SK-N-SH treated with all-trans-retinoic acid at 6 μM for 48 hours (cell line): ENCODE data around the gene IGFBP4.

Experiments used
- ATAC-seq: fragments of 200-7000 bp; cut with Tn5 transposase; 3 replicates; pipeline ENCODE4 v1.9.1; 2020; ENCODE audit warnings: mild to moderate bottlenecking, moderate library complexity
- ARNTL ChIP-seq: fragments of 450-650 bp; formaldehyde crosslinking; IDR thresholded peaks from 2 replicates; pipeline ENCODE4 v1.5.0; 2020; ENCODE audit warnings: low read depth, mild to moderate bottlenecking, moderate library complexity, borderline replicate concordance
- BACH2 ChIP-seq: fragments of 250-450 bp; sonication (Bioruptor Pico); IDR thresholded peaks from 2 replicates; pipeline ENCODE4 v1.9.0; 2021; ENCODE audit warnings: mild to moderate bottlenecking, borderline replicate concordance
- ESRRG ChIP-seq: fragments of 250-450 bp; sonication (Bioruptor Pico); IDR thresholded peaks from 2 replicates; pipeline ENCODE4 v1.6.1; 2021; ENCODE audit warnings: mild to moderate bottlenecking
- GLIS3 ChIP-seq: fragments of 250-450 bp; sonication (Bioruptor Pico); IDR thresholded peaks from 2 replicates; pipeline ENCODE4 v1.5.0; 2020; ENCODE audit warnings: mild to moderate bottlenecking, moderate library complexity
- ISL1 ChIP-seq: fragments of 250-450 bp; sonication (Bioruptor Pico); IDR thresholded peaks from 2 replicates; pipeline ENCODE4 v2.1.2; 2022; ENCODE audit warnings: mild to moderate bottlenecking, moderate library complexity
- OSR1 ChIP-seq: fragments of 250-450 bp; sonication (Bioruptor Pico); IDR thresholded peaks from 2 replicates; pipeline ENCODE4 v1.8.0; 2022; ENCODE audit warnings: moderate library complexity, mild to moderate bottlenecking, inconsistent platforms
- PPARA ChIP-seq: fragments of 250-450 bp; sonication (Bioruptor Pico); IDR thresholded peaks from 2 replicates; pipeline ENCODE4 v1.5.0; 2020; ENCODE audit warnings: mild to moderate bottlenecking, borderline replicate concordance
- RARB ChIP-seq: fragments of 250-450 bp; sonication (Bioruptor Pico); IDR thresholded peaks from 2 replicates; pipeline ENCODE4 v1.8.0; 2021; ENCODE audit warnings: mild to moderate bottlenecking, moderate library complexity
- TCF4 ChIP-seq: fragments of 250-450 bp; sonication (Bioruptor Pico); IDR thresholded peaks from 2 replicates; pipeline ENCODE4 v1.8.0; 2021; ENCODE audit warnings: mild to moderate bottlenecking, moderate library complexity, borderline replicate concordance
- TOX ChIP-seq: fragments of 250-450 bp; sonication (Bioruptor Pico); IDR thresholded peaks from 2 replicates; pipeline ENCODE4 v1.8.0; 2021; ENCODE audit warnings: mild to moderate bottlenecking, moderate library complexity, borderline replicate concordance
- ZC3H10 ChIP-seq: fragments of 250-450 bp; sonication (Bioruptor Pico); IDR thresholded peaks from 2 replicates; pipeline ENCODE4 v1.5.1; 2021; ENCODE audit warnings: mild to moderate bottlenecking, moderate library complexity
- ZFP3 ChIP-seq: fragments of 250-450 bp; sonication (Bioruptor Pico); IDR thresholded peaks from 2 replicates; pipeline ENCODE4 v1.5.0; 2020; ENCODE audit warnings: mild to moderate bottlenecking, moderate library complexity
- ZFP30 ChIP-seq: fragments of 450-650 bp; formaldehyde crosslinking; IDR thresholded peaks from 2 replicates; pipeline ENCODE4 v1.5.0; 2022; ENCODE audit warnings: mild to moderate bottlenecking, moderate library complexity
- ZNF565 ChIP-seq: fragments of 450-650 bp; formaldehyde crosslinking; conservative IDR thresholded peaks from 2 replicates; pipeline ENCODE4 v1.5.0; 2020; ENCODE audit warnings: low read depth, mild to moderate bottlenecking, moderate library complexity
- ZNF70 ChIP-seq: fragments of 450-650 bp; formaldehyde crosslinking; IDR thresholded peaks from 2 replicates; pipeline ENCODE4 v1.5.0; 2020; ENCODE audit warnings: mild to moderate bottlenecking, moderate library complexity
- ZNF8 ChIP-seq: fragments of 450-650 bp; formaldehyde crosslinking; IDR thresholded peaks from 2 replicates; pipeline ENCODE4 v1.5.0; 2020; ENCODE audit warnings: mild to moderate bottlenecking, moderate library complexity
- TF ChIP-seq, protein P1 (sequence below): fragments of 250-450 bp; sonication (Bioruptor Pico); IDR thresholded peaks from 2 replicates; pipeline ENCODE4 v1.5.1; 2020; ENCODE audit warnings: low read depth, mild to moderate bottlenecking, moderate library complexity
- TF ChIP-seq, protein P2 (sequence below): fragments of 250-450 bp; sonication (Bioruptor Pico); IDR thresholded peaks from 2 replicates; pipeline ENCODE4 v1.5.1; 2021; ENCODE audit warnings: mild to moderate bottlenecking, moderate library complexity
- TF ChIP-seq, protein P3 (sequence below): fragments of 250-450 bp; sonication (Bioruptor Pico); IDR thresholded peaks from 2 replicates; pipeline ENCODE4 v1.8.0; 2020; ENCODE audit warnings: mild to moderate bottlenecking, moderate library complexity, borderline replicate concordance
- TF ChIP-seq, protein P4 (sequence below): fragments of 250-450 bp; sonication (Bioruptor Pico); IDR thresholded peaks from 2 replicates; pipeline ENCODE4 v1.8.0; 2021; ENCODE audit warnings: low read depth, mild to moderate bottlenecking, moderate library complexity, borderline replicate concordance

IGFBP4 gene

DNA sequence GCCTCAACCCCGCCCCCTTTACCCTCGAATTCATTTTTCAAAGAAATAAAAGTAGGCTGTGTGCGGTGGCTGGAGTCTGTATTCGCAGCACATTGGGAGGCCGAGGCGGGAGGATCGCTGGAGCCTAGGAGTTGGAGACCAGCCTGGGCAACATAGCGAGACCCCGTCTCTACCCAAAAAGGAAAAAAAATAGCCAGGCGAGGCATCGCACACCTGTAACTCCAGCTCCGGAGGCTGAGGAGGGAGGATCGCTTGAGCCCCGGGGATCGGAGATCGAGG lies 24.9 kb upstream of the IGFBP4 start (continued):
- TF ChIP-seq, protein P1, sequence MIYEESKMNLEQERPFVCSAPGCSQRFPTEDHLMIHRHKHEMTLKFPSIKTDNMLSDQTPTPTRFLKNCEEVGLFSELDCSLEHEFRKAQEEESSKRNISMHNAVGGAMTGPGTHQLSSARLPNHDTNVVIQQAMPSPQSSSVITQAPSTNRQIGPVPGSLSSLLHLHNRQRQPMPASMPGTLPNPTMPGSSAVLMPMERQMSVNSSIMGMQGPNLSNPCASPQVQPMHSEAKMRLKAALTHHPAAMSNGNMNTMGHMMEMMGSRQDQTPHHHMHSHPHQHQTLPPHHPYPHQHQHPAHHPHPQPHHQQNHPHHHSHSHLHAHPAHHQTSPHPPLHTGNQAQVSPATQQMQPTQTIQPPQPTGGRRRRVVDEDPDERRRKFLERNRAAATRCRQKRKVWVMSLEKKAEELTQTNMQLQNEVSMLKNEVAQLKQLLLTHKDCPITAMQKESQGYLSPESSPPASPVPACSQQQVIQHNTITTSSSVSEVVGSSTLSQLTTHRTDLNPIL = no peak
- TF ChIP-seq, protein P2, sequence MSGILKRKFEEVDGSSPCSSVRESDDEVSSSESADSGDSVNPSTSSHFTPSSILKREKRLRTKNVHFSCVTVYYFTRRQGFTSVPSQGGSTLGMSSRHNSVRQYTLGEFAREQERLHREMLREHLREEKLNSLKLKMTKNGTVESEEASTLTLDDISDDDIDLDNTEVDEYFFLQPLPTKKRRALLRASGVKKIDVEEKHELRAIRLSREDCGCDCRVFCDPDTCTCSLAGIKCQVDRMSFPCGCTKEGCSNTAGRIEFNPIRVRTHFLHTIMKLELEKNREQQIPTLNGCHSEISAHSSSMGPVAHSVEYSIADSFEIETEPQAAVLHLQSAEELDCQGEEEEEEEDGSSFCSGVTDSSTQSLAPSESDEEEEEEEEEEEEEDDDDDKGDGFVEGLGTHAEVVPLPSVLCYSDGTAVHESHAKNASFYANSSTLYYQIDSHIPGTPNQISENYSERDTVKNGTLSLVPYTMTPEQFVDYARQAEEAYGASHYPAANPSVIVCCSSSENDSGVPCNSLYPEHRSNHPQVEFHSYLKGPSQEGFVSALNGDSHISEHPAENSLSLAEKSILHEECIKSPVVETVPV = no peak
- TF ChIP-seq ZC3H10 (CRISPR knock-in tag) = no peak

DNA sequence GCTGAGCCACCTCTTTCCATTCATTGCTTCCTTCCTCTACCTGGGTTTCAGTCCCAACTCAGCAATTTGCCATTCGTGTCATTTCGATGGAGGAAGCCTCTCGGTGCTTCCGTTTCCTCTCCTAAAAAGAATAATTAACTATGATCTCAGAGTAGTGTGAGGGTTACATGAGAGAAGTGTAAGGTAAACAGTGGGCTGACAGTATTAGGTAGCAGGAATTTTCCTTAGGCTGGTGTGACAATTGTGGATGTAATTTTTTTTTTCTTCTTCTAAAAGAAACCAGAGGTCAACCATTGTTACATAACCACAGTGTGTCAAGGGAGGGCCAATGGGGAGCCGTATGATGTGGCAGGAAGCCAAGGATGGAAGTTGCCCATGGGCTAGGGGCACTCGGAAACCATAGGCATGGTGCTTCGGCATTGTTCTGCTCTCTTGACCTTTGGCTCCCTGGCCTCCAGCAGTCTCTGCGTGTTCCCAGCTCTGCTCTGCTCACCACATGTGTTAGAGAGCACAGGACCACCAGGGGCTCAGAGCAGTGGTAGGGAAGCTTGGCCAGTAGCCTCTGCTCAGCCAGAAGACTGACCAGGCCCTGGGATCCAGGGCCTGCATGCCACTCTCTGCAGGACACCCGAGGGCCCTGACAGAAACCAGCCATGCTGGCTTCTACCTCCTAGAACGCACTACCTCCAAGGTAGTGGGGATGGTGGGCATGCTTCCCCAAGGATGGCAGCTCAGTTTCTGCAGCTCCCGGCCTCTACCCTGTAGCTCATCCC lies 23.5 kb upstream of the IGFBP4 start:
- TF ChIP-seq ZFP30 = no peak
- TF ChIP-seq, protein P2 = no peak
- TF ChIP-seq ZFP3 (CRISPR knock-in tag) = no peak
- no peak for TF ChIP-seq ZC3H10 (CRISPR knock-in tag)
- TF ChIP-seq, protein P1 = no peak
- TF ChIP-seq GLIS3 (CRISPR knock-in tag) = no peak
- TF ChIP-seq, protein P3, sequence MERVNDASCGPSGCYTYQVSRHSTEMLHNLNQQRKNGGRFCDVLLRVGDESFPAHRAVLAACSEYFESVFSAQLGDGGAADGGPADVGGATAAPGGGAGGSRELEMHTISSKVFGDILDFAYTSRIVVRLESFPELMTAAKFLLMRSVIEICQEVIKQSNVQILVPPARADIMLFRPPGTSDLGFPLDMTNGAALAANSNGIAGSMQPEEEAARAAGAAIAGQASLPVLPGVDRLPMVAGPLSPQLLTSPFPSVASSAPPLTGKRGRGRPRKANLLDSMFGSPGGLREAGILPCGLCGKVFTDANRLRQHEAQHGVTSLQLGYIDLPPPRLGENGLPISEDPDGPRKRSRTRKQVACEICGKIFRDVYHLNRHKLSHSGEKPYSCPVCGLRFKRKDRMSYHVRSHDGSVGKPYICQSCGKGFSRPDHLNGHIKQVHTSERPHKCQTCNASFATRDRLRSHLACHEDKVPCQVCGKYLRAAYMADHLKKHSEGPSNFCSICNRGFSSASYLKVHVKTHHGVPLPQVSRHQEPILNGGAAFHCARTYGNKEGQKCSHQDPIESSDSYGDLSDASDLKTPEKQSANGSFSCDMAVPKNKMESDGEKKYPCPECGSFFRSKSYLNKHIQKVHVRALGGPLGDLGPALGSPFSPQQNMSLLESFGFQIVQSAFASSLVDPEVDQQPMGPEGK (CRISPR knock-in tag) = no peak
- TF ChIP-seq ZNF8 (CRISPR knock-in tag) = no peak
- no peak for TF ChIP-seq OSR1
- no peak for ATAC-seq

DNA sequence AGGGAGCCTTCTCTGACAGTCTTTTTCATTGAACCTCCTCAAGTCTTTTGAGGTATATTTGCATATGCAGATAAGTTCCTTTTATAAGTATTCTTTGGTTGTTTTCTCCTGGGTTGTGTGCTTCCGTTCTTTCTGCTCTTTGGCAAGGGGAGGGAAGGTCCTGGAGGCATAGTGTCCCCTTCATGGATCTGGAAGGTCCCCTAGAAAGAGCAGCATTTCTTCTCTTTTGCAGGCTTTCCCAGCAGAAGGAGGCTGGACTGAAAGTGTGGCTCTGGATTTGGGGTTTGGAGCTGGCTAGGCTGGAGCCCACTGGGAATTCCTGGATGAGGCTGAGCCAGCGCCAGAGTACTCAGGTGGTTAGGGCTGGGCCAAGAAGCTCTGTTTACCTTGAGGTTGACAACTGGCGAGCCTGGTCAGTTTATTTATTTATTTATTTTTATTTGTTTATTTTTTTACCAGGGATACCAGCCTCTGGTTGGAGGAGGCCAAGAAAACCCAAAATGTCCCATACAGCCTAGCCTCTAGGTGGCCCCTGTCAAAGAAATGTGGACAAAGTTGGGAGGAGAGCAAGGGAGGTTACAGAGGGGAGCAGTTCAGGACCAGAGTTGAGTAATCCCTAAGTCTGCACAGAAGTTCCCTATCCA lies 20.1 kb upstream of the IGFBP4 start:
- TF ChIP-seq OSR1 (no peak), ARNTL (CRISPR knock-in tag) (no peak)
- peak; percentile 47; the same call in 2 of the 3 replicates for ATAC-seq

DNA sequence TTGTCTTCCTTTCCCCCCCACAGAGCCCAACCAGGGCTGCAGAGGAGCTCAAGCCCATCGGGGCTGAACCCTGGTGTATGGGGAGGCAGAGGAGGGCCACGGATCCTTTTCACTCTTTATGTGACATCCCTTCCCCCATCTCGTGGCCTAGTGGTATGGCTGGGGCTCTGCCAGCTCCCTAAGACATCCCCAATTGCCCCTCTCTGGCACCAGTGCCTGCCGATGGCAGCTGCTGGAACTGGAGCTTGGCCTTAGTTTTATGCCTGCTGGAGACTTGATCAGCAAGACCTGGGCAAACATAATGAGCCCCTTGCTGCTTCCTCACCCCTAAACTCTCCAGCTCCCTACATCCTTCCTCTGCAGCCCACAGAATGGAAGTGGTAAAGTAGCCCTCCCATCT lies 17.5 kb upstream of the IGFBP4 start:
- no peak for ATAC-seq
- TF ChIP-seq ISL1 (CRISPR knock-in tag) (no peak), RARB (no peak), ZFP30 (no peak), ZC3H10 (CRISPR knock-in tag) (no peak), PPARA (CRISPR knock-in tag) (no peak), TCF4 (no peak), BACH2 (CRISPR knock-in tag) (no peak), ZNF565 (no peak), ESRRG (no peak), TOX (CRISPR knock-in tag) (no peak), ZNF8 (CRISPR knock-in tag) (no peak), ZNF70 (CRISPR knock-in tag) (no peak), ARNTL (CRISPR knock-in tag) (no peak), GLIS3 (CRISPR knock-in tag) (no peak), OSR1 (no peak)
- TF ChIP-seq, protein P3 (CRISPR knock-in tag) = no peak
- TF ChIP-seq, protein P4, sequence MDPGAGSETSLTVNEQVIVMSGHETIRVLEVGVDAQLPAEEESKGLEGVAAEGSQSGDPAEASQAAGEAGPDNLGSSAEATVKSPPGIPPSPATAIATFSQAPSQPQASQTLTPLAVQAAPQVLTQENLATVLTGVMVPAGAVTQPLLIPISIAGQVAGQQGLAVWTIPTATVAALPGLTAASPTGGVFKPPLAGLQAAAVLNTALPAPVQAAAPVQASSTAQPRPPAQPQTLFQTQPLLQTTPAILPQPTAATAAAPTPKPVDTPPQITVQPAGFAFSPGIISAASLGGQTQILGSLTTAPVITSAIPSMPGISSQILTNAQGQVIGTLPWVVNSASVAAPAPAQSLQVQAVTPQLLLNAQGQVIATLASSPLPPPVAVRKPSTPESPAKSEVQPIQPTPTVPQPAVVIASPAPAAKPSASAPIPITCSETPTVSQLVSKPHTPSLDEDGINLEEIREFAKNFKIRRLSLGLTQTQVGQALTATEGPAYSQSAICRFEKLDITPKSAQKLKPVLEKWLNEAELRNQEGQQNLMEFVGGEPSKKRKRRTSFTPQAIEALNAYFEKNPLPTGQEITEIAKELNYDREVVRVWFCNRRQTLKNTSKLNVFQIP (CRISPR knock-in tag) = no peak
- TF ChIP-seq, protein P1 = no peak
